Glomerular visceral epithelial cell (primary cell): ENCODE data around the gene SNX1.
A peak's percentile ranks its signal among the peaks of the same experiment; 100 is the strongest.
"Not testable (repeated sequence)": the region's sequence is repeated elsewhere in the genome, so short reads cannot be mapped to it uniquely, and the experiment has no call there.

Experiments used
- DNase-seq: peaks from one replicate; pipeline ENCODE4 v3.0.0-alpha.2; 2016; ENCODE audit errors: extremely low spot score

Gene SNX1

DNA sequence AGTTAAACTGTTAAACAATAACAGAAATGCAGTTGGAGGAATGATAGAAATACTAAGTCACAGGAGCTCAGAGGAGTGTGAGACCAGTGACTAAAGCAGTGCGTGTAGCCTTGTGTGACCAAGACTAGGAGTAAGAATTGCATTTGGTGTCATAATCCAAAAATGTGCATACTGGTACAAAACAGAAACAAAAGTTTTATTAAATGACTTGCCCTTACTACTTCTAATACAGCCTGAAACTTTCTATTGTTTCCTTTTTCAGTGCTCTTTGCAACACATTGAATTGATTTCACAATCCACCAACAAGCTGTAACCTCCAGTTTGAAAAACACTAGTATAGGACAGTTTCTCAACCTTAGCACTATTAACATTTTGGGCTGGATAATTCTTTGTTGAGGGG, 17.1 kb downstream of the SNX1 start:
- no peak for DNase-seq

DNA sequence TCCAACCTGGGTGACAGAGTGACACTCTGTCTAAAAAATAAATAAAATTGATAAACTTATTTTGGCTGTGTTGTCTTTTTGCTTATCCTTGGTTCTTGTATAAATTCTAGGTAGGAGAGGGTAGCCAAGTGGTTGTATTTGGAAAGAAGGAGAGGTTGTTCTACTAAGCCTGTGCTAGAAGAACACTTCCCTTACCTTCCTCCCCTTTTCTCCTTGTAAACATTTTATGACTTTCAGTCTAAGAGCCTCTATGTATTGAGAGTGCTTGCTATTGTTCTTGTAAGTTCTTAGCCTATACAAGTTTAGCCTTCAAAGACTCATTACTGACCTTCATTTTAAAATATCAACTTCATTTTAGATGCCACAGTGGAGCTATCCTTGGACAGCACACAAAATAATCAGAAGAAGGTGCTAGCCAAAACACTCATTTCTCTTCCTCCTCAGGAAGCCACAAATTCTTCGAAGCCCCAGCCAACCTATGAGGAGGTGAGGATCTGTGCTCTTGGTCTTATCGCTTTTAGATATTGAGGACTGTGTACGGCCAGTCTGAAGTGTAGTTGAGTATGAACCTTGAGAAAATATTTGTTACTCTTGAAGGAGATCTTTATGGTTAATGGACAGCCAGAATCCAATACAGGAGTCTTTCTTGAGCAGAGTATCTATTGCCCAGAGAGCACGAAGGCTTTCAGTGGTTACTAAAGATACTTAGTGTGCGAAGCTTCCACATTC, 22.1 kb downstream of the SNX1 start:
- no peak for DNase-seq

DNA sequence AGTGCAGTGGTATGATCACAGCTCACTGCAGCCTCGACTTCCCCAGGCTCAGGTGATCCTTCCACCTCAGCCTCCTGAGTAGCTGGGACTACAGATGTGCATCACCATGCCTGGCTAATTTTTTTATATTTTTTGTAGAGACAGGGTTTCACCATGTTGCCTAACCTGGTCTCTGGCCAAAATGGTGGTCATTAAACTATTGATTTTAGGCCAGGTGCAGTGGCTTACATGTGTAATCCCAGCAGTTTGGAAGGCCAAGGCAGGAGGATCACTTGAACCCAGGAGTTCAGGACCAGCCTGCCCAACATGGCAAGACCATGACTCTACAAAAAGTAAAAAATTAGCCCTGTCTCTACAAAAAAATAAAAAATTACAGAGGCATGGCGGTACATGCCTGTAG, 24.5 kb downstream of the SNX1 start:
- DNase-seq: not testable (repeated sequence)

DNA sequence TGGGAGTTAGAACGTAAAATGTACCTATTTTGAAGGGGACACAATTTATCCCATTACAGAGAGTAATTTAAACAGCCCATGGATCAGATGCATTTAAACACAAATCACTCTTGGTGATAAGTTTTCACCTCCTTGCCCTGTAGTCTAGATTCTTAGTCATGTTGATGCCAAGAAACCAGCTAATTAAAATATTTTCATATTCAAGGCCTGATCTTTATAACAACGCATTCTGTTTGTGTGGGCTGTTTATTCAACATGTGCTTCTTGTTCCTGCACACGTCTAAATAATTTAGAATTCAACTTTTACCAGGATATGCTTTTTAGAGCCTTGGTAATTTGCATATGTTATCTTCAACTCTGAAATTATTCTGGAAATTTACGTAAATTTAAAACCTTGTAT, 25.8 kb downstream of the SNX1 start:
- no peak for DNase-seq

DNA sequence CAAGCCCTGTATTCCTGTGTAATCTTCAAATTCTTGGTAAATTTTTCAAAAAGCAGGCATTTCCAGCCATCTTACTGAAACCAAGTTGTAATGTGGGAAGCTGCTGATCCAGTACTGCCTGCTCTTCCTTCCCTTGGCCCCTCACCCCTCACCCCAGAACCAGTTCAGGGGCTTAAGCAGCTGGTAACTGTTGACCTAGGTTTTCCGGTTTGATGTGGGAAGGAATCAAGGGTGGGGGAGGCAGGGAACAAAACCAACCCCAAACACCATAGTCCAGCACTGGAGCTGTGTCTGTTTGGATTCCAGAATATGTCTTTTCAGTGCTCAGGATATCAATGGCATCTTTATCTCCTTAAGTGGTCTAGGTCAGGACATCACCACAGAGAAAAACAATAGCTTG, 26.7 kb downstream of the SNX1 start:
- no peak for DNase-seq

DNA sequence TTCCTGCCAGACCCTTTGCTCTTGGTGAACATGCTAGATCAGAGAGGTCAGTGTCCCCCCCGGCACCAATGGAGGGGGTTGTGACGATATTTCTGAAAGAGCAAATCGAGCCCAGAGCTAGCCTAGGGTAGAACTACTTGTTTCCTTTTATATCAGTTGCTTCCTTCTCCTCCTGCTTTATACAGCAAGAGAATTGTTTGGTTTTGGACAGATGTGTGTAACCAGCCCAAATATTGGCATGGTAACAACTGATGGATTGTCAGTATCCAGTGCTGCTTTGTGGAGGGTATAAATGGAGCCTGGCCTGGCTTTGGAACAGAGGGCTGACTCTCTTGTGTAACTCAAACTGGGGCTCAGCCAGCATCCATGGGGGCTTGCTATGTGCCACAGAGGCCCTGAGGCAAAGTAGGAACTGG, 27.2 kb downstream of the SNX1 start:
- DNase-seq: no peak

DNA sequence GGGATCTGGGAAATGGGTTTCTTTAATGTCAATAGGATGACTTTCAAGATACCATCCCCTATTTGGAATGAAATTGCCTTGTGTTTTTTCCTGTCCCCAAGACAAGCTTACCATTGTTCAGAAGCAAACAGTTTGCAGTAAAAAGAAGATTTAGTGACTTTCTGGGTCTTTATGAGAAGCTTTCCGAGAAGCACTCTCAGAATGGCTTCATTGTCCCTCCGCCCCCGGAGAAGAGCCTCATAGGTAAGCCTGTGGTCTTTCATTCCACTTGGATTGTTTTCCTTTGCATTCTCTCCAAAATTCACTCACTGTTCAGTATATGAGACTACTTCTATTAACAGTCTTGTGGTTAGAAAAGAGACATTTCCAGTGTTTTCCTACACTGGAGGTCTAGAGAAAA, 30.2 kb downstream of the SNX1 start:
- DNase-seq: no peak

DNA sequence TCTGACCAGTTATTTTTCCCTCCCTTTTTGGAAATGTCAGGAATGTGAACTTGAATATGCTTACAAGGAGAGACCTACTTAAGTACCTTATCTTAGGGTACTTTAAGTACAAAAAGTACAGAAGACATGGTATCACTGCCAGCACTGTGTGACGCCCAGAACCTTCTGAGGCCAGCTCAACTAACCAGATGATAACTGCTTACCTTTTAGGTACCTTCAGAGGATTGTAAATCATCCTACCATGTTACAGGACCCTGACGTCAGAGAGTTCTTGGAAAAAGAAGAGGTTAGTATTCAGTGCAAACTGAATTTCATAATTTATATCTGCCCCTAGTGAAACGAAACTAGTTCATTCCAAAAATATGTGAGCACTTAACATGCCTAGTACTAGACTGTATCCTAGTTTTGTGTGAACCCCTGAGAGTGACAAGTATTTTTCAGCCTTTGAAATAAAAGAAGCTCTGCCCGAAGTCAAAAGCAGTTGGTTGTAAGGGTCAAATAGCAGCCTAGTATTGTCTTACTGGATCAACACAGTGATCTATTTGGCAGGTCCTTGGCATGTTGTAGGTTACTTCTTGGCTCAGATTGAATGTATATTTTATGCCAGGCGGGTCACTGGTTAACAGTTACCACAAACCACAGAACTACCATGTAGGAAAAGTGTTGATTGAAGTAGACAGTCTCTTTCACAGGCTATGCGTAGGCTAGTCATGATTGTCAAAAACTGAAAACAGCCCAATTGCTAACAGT, 31.9 kb downstream of the SNX1 start:
- DNase-seq: no peak

DNA sequence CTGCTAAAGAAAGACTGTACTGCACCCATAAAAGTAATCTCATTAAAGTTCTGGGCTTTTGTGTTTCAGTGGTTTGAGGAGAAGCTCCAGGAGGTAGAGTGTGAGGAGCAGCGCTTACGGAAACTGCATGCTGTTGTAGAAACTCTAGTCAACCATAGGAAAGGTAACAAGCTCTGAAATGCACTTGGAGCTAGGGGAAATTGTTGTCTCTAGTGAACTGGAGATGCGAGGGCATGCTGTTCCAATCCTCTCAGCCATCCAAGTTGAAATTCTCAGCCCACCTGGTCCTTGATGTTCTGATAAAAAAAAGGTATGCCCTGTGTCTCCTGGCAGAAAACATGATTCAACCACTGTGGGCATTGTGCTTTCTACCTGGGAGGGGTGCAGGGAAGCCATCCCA, 34.4 kb downstream of the SNX1 start:
- DNase-seq: no peak

DNA sequence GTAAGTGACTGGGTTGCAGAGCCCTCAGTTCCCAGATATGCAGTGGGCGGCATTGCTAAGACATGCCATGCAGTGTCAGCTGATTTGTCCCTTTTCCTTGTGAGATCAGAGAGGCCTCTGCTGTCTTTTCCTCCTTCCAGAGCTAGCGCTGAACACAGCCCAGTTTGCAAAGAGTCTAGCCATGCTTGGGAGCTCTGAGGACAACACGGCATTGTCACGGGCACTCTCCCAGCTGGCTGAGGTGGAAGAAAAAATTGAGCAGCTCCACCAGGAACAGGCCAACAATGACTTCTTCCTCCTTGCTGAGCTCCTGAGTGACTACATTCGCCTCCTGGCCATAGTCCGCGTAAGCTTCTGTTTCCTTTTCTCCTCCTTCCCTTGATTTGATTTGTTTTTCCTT, 35.8 kb downstream of the SNX1 start:
- DNase-seq: no peak

DNA sequence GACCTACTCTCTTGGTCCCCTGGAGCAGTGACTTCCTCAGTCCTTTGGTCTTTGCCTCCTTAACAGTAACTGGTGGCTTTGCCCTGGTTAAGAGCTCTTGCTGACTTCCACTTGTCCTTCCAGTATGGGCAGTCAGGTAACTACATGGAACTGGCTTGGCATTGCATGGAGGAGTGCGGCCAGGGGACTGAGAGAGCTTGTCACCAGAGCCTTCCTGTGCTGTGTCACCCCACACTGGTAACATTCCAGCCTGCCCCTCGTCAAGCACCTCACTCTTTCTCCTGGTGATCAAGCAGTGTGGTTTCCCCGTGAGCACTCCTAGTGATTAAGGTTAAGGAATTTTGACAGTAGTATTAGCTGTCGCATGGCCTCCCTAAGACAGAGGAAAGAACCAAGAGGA, 36.4 kb downstream of the SNX1 start:
- no peak for DNase-seq

DNA sequence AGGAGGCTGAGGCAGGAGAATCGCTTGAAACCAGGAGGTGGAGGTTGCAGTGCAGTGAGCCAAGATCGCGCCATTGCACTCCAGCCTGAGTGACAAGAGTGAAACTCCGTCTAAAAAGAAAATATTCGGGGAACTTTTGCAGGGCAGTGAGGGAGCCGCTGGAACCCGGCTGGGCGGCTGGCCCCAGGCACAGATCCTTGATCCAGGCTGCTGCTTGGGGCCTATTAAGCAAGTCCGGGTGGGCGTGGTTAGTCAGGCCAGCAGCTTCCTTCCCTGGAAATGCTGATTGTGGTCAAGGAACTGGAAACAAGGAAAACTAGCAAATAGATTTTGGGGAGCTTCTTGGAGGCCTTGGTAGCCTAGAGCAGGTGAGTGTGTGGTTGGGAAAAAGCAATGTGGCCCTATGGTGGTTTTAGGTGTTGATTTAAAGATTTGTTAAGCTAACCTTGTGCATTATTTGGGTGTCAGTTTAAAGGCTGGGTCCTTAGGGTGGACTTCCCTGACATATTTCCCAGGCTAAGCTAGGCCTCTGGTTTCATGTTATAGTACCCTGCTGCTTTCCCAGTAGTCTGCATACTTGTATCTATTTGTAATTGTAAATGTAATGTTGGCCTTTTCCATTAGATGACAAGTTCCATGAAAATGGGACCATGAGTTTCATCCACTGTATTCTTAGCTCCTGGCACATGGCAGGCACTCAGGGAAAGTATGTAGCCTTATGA, 38.0 kb downstream of the SNX1 start:
- DNase-seq: no peak

DNA sequence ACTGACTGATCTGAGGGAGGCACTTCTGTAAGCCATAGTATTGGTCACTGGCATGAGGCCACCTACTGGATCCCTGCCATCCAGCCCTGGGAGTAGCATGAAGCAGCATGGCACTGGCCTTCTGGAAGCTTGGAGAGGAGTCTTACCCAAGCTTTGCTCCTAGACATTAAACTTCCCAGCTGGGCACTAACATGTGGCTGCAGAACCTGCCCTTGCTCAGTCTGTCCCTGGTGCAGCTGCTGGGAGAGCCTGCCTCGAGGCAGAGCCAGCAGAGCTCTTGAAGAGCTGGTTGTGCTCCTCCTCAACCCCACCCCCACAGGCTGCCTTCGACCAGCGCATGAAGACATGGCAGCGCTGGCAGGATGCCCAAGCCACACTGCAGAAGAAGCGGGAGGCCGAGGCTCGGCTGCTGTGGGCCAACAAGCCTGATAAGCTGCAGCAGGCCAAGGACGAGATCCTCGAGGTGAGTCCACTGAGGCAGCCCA, 38.6 kb downstream of the SNX1 start:
- no peak for DNase-seq

DNA sequence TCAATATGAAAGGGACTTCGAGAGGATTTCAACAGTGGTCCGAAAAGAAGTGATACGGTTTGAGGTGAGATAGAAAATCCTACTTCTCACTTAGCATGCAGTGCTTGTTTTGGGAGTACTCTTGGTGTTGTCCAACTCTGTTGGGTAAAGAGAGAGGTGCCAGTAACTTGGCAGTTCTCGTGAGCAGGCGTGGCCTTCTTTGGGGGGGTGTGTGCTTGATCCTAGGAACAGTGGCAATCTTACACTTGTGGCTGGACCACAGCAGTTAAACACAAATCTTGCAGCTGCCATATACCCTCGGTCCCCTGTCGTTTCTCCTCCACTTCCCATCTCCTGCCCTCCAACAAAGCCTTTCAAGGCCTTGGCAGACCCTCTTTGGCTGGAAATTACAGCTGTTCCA, 40.6 kb downstream of the SNX1 start:
- DNase-seq: no peak

DNA sequence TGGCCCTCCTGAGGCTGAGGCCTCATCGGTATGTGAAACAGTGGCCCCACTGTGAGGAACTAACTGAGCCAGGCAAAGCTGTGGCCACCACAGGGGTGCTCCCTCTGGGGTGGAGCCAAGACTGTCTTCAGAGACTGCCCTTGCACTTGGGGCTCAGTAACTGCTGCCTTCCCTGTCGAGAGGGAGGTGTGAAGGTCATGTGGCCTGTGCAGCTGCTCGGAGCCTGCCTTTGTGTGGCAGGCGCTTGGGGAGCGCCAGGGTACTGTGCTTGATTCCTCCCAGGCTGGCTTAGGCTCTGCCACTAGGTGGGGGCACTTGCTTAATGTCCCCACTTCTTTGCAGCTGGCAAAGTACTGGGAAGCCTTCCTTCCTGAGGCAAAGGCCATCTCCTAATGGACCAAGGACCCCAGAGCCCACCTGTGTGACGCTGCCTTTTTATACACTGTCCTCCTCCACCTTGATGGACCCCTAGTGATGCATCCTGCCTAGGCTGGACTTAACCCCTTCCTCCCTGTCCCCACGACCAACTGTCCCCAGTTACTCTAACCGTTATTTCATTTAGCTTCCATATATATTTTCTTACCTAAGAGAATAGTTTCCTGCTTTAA, 41.5 kb downstream of the SNX1 start:
- no peak for DNase-seq

DNA sequence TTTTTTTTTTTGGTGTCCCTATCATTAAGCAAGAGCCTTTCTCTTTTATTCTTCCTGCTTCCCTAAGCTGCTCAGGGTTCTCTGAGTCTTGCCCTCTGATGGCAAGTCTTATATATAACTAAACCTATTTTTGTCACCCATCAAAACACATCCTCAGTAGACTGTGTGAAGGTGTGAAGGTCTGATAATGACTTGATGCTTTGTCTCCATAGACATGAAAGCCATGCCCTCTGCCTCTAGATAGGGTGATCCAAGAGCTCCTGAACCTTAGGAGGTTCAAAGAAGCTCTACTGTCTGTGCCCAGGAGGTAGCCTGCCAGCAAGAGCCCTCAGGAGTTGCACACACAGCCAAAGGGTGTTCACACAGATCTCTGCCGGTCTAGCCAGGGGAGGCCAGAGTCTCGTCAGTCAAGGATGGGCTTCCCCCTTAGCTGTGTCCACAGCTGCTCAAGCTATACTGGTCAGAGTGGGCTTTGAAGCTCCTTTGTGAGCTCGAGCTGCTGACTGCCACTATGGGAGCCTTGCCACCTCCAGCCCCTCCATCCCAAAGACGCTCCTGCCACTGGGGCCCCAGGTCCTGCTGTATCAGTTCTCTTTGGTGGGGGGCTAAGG, 42.7 kb downstream of the SNX1 start:
- no peak for DNase-seq

DNA sequence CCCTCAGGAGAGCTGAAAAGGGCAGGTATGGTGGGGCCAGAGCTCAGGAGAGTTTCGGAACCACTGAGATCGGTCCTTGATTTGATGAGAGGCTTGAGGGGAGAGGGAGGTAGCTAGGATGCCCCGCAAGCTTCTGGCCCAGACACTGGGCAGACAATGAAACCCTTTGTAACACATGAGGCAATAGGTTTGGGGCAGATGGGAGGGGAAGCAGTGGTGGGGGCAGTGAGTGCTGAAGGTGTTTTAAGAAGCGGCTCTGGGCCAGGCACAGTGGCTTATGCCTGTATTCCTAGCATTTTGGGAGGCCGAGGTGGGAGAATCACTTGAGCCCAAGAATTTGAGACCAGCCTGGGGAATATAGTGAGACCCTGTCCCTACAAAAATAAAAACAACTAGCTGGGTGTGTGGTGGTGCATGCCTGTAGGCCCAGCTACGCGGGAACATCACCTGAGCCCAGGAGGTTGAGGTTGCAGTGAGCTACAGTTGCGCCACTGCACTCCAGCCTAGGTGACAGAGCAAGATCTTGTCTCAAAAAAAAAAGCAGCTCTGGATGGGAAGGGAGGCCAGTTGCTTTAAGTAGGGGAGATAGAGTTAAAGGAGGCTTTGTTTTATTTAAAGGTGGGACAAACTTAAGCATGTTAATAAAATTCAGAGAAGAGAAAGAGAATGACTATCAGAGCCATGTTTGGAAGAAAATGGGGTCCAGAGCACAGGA, 46.2 kb downstream of the SNX1 start:
- DNase-seq: no peak

DNA sequence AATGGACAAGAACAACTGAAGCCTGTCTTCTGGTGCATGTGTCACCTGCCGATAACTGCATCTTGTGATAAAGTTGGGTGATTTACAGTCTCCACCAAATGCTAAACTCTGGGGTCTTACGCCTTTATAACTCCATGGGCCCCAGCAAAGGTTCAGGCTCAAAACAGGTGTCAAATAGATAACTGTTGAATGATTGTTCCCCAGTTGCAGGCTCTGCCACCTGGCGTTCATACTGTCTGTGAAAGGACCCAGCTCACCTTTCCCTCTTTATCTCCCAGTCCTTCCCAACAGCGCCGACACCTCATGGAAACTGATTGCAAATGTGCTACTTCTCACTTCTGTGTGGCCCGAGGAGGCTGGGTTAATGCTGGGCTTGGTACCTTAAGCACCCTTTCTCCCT, 47.5 kb downstream of the SNX1 start:
- DNase-seq: no peak

DNA sequence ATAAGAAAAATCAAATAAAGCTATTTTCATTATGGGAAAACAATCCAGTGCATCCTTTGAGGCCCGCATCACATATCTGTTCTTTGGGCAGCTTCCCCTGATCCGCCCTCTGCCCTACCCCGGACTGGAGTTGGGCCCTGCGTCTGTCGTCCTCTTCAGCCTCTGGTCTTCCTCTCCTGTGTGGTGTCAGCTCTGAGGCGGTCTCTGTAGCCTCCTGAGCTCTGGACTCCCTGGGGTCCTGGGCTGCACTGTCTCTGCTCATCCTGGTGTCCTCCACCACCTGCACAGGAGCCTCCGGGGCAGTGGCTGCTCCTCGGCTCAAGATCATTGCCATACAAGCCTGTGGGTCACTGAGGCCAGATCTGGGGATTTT, 48.4 kb downstream of the SNX1 start:
- DNase-seq: no peak

DNA sequence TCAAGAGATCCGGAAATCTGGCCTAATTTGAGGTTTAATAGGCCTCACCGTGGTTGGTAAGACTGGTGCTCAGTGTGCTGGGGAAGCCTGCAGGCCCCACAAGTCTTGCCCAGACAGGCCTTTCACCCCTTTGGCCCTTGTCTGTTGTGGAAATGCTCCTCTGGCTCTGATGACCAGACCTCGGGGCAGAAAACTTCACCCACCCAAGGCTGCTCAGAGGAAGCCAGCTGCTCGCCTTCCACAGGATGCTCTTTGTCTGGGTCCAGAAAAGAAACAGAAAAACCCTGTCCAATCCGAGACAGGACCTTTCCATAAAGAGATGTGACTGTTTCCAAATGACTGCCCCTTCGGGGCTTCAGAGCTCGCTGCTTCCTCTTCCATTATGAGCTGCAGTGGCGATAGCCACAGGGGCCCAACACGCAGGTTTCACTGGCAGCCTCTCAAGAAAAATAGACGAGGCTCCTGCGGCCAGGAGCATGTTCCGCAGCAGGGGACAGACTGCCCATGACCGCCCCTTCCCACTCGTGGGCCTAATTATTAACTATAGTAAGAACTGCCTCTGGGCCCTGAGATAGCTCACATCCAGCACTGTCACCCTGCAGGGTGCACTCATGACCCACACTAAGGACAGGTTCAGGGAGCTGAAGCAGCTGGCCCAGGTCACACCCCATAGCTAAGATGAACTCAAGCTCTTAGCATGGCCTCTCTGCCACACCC, 48.9 kb downstream of the SNX1 start:
- peak; percentile 55 for DNase-seq

DNA sequence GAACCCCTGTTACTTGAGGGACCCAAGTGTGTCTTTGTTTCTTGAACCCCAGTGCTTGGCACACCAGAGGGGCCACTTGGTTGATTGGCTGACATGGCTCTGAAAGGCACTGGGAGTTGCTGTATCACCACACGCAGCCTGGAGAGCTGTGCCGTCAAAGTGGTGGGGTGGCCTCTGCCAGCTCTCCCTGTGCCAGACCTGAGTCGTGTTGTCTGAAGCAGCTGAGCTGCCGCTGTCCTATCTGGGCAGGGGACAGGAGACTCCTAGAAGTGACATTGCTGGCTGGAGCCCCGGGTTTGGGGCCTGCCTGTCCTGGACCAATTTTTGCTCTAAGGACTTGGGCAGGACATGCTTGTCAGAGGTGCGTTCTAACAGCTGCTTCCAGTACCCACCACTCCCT, 50.3 kb downstream of the SNX1 start:
- DNase-seq: no peak
